ENCODE measurements around the gene SLC6A8.

SLC6A8 gene

DNA sequence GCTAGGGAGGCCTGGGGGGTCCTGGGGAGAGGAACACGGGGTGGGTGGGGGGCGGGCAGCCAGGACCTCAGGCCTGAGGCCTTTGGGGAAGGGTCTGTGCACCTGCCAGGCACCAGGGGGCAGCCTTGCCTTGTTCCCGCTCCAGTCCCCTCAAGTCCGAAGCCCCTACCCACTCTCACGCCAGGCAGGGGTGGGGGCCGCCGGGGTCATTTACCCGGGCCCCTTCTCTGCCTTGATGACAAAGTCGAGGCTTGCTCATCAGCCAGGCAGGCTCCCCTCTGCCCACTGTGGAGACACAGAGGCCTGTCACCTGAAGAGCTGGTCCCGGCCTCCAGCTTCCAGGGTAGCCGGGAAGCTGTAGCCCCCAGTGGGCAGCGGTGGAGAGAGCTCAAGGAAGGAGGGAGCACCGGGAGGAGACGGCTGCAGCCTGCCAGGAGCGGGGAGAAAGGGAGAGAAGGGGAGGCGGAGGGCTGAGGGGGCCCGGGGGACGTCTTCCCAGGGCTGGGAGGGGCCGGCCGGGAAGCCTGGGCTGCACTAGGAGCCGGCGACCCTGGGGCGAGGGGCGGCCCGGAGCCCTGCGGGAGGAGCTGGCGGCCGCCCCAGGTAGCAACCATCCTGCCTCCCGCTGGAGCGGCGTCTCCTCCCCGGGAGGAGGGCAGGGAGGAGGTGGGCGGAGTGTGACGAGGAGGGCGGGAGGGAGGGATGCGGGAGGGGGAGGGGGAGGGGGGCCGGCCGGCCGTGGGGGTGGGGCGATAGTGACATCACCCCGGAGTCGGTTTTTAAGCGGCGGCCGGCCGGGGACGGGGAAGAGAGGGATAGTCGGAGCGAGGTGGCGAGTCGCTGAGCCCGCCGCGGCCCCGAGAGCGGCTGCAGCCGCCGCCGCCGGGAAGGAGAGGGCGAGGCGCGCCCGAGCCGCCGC lies at the start of gene SLC6A8:
Gene SLC6A8, plus strand, starts transcription at position 806 of the 919 bp plus-strand sequence. CDS start 649 bp downstream, outside the sequence.
- no peak for DNase-seq (ENCODE audit: low read depth in 2 of 2)

DNA sequence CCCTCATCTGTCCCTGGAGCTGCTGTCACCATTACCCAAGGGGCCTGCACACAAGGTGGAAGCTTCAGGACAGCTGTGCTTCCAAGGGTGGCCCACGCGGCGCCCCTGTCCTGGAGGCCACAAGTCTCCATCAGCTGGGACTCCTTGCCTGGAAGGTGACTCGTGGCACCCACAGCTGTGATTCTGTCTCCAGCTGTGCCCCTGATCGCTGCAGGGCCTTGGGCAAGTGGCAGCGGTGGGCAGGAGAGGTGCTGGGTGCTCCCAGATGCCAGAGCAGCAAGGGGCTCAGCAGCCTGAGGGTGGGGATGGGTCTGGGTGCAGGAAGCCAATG lies 49.7 kb upstream of the SLC6A8 start:
- DNase-seq (ENCODE audit: low read depth in 2 of 2): no peak

DNA sequence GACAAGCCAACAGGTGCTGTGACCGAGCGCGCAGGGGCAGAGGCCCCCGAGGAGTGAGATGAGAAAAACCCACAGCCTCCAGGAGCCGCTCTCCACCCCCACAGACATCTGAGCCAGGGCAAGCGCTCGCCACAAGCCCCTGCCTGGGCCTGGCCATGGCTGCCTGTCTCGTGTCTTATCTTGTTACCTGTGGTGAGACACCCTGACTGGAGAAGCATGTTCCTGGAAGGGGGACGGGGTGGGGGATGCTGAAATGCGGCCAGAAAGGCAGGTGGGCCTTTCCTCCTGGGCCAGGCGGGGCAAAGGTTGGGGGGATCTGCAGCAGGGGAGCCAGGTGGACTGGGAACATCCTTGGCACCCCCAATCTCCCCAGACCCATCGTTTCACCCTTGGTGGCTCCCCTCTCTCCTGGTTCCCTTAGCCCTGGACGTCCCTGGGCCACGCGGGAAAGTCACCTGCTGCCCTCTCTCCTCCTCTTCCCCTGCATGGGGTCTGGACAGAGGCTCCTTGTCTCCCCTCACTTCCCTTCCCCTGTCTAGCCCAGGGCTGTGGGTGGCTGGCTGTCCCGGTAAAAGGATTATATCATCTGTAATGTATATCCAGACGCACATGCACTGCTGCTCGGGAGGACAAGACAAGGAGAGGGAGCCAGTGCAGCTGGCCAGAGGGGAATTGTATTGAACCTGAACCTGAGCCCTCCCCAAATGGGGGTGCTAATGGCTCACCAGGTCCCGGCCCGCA lies 49.1 kb upstream of the SLC6A8 start:
- DNase-seq (ENCODE audit: low read depth in 2 of 2): no peak

DNA sequence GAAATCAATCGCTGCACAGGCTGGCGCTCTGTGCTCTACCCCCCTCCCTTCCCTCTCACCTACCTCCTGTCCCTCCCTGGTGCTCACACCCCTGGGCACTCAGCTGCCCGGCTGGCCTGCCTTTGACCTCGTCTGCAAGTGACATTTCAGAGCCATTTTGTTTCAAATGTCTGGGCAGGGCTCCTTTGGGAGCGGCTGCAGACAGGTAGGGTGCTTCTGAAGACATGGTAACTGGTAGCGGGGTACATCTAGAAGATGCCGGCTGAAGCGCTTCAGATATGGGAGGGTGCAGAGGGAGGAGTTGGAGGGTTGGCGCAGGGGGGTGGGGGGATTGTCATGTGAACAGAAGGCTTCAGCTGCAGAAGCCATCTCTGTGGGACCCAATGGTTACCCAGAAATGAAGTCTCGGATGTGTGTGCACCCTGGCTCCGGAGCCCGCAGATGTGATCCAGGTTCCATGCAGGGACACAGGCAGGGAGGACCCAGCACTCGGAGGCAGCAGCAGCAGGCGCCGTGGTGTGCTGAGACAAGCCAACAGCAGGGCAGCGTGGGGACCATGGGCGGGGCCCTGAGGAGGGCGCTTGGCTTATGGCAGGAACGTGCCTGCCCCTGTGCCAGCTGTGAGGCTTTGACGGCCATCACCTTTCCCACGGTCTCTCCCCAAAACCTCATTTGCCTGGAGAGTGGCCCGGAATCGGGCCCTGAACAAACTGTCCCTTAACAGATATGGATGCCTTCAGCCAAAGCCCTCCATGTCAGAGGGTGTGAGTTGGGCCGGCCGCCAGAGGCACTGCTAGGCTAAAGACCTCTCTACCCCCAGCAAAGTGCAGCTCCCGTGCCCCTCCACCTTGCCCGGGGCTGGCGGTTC lies 48.3 kb upstream of the SLC6A8 start:
- DNase-seq (ENCODE audit: low read depth in 2 of 2): no peak

DNA sequence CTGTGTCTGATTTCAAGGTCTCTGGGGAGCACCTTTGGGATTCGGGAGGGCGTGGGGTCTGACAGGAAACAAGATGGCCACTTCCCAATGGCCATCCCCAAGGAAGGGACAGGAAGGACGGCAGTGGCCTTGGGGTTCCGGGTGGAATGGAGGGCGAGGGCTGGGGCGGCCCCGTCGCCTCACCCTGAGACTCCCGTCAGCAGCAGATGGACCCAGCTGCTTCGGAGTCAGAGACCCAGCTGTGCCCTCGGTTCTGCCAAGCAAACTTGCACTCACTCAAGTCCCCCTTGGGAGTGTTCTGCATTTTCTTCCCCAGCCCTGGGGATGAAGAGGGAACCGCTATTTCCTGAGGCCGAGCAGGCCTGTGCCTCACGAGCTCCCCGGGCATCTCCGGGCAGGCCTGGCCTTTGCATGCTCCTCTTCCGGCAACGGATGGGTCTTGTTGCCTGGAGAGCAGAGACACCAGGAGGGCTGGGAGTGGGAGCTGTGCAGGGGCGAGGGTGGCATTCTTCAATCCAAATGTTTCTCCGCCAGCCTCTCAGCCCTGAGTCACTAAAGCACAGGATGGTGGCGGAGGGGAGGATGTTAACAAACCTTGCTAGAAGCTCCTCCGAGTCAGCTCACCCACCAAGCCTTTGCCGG lies 47.6 kb upstream of the SLC6A8 start:
- no peak for DNase-seq (ENCODE audit: low read depth in 2 of 2)

DNA sequence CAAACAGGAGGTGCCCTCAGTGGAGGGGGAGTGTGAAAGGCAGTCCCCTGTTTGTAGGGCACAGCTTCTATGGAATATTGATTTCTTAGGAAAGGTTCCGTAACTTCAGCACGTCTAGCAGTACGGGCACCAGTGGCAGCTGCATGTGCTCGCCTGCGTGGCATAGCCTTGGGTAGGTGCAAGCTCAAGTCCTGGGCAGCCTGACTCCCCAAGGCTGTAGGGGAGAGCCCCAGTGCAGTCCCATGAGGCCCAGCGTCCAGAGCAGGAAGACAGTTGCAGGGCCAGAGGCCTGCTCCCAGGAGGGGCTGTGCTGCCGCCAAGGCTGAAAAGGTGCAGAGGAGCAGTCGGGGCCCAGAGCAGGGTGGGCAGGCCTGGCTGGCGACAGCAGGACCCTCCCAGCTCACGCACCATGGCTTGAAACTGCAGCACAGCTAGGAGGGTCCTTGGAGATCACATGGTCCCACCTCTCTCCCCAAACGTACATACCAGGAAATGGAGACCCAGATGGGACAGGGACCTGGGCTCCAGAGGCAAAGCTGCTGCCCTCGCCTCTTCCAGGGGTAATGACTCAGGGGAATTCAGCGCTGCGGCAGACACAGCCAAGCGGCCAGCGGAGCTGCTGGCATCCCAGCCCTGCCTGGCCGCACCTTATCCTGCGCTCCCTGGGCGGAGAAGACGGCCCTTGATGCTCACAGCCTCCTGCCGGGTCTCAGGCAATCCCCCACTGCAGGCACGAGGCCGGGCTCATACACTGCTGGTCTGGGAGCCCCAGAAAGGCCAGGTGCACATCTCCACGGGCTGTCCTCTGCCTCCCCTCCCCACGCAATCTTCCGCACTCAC lies 46.8 kb upstream of the SLC6A8 start:
- DNase-seq (ENCODE audit: low read depth in 2 of 2): no peak

DNA sequence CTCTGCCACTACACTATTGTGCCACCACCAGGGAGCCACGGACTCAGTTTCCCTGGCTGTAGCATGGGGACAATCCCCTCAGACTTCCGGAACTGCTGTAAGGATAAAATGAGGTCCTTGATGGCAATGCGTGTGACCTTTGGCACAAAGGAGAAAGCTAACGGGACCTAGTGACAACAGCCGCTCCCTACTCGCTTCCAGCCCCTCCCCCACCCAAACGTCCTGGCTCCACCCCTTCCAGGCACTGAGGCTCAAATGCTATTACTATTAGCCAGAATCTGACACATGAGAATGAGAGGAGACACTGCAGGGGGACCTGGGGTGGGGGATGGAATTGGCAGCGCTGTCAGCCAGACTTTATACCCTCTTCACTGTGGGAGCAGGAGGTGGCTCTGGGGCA lies 46.1 kb upstream of the SLC6A8 start:
- DNase-seq (ENCODE audit: low read depth in 2 of 2): no peak

DNA sequence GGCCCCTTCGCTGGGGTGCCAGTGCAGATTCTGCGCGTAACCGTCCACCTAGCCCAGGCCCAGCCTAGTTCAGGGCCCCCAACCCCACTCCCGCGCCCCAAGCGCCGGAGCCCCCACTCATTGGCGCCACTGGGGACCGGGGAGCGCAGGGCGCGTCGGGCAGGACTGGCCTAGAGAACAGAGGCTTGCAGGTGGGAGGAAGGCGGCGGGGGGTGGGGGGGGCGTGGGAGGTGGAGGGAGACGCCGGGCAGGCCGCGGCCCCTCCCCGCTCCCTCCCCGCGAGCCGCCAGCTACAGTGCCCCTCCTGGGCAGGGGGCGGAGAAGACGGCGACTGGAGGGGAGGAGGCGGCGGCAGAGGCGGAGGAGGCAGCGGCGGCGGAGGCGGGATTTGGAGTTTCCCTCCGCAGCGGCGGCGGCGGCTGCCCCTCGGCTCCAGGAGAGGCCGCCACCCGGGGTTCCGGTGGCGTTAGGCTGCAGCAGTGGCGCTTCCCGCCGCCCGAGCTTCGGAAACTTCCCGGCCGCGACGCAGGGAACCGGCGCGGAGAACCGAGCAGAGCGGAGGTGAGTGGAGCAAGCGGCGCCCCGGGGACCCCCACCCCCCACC lies 45.6 kb upstream of the SLC6A8 start:
- no peak for DNase-seq (ENCODE audit: low read depth in 2 of 2)

DNA sequence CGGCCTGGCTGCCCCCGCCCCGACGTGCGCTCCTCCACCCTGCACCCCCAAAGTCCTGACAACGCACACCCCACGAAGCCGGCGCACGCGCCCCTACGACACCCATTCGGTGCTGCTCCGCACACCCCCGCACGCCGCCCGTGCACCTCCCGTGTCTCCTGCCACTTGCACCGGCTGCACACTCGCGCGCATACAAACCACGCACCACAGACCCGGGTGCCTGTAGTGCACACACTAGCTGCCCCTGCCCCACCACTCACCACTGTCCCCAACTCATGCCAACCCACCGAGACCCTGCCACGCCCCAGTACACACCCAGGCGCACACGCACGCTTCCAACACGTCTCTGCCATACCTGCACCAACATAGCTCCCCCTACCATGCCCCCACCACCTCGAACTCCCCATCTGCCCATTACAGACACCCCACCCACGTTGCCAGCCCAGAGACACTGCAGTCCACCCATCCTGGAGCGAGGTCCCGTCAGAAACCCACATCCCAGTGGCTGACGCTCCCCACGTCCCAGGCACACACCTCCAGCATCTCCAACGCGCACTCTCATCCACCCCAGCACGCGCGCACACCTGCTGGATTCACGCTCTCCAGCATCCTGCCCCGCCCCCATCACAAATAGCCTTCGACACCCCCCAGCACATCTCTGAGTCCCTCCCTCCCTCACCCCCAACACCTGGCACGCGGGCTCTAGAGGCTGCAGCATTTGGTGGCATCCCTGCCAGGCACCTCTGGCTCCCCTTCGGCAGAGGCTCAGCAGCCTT lies 44.9 kb upstream of the SLC6A8 start:
- no peak for DNase-seq (ENCODE audit: low read depth in 2 of 2)

DNA sequence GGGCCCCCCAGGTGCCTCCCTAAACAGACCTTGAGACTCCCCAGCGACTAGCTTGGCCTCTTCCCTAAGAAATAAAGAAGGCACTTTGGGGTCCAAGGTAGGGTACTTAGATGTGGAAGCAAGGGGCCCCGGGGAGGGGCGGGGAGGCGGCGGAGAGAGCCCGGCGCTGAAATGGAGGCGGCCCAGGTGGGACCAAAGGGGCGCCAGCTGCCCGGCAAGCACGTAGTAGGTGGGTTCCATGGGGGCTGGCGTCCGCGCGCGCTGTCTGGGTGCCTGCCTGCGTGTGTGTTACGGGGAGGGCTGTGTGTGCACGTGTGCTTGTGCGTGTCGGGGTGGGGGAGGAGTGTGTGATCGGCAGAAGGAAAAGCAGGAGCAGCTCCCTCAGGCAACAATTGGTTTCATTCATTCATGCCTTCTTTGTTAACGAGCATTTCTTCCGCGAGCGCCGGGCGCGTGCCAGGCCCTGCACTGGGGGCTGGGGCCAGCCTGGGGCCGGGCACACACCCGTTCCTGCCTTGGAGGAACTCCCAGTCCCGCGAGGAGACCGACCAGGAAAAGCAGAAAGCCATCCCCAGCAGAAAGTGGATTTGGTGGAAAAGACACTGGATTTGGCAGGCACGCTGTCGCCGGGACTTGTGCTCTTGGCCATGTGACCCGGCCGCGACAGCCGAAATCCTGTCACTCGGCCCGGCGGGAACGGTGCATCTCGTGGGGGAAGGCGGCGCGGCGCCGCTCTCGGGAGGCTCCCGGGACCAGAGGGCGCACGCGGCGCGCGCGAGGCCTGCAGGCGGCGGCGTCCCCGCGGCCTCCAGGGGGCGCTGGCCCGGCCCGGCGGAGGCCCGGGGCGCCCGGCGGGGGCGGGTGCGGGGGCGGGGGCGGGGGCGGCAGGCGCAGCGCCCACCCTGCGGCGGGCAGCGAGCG lies 44.0 kb upstream of the SLC6A8 start:
- DNase-seq (ENCODE audit: low read depth in 2 of 2): no peak

DNA sequence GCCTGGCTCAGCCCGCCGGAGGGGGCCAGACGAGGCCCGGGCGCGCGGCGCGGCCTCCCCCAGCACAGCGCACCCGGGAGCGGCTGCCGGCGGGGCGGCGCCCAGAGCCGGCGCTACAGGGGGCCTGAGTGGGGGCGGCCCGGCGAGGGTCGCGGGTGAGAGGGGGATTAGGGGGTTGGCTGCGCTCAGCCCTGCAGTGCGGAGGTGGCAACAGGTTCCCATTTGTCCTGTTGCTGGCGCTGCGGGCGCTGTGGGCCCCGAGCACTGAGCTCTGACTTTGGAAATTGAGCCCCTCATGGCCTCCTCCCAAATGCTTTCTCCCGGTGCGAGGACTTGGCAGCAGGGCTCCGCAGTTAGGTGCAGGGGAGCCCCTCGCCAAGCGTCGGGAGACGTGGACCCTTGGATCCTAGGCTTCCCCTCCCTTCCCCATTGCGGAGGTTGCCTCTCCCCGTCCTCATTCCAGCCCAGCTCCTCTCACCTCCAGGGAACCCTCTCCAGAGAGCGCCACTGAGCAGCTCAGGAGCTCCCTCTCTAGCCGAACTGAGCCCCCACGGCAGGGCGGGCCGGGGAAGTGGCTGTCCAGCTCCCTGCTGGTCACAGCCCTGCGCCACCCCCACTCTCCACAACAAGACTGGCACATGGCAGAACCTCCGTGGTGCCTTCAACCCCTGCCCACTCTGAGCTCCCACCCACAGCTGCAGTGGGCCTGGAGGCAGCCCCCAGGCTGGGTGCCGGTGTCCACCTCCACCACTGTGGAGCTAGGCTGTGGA lies 43.2 kb upstream of the SLC6A8 start:
- DNase-seq (ENCODE audit: low read depth in 2 of 2): no peak

DNA sequence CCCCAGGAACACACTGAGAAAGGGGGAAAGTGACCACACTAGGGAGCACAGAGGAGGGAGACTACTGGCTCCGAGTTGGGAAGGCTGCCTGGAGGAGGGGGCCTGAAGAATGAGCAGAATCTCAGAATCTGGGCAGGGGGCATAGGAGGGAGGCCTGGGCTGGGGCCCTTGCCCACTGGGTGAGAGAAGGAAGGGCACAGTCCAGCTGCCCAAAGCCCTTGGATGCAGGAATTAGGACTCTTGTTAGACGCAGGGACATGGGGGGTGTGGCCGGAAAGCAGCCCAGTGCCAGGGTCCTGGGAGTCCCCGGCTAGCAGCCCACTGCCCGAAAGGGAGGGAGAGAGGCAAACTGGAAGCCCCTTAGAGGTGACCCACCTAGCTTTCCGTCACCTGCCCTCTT lies 42.6 kb upstream of the SLC6A8 start:
- no peak for DNase-seq (ENCODE audit: low read depth in 2 of 2)

DNA sequence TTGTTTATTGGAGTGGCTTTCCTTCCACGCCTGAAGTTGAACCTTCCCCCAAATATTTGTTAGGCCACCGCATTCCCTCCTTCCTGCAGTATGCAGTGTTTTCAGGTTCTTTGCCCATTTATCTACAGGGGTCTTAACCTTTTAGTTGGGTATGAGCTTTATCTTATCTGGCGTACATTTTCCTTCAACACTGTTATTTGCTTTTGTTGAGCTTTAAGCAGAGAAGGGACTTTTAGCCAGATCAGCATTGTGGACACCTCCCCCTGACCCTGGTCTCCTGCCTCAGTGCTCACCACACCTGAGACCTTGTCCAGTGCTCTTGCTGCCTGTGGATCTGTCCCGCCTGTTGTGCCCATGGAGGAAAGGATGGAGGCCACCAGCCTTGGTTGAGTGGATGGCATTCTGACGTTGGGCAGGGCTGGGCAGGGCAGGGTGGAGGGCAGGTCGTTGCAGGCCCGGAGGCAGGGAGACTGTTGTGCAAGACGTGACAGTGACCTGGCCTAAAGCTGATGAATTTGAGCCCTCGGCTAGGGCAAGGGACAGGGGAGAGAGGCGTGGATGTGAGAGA lies 41.7 kb upstream of the SLC6A8 start:
- no peak for DNase-seq (ENCODE audit: low read depth in 2 of 2)

DNA sequence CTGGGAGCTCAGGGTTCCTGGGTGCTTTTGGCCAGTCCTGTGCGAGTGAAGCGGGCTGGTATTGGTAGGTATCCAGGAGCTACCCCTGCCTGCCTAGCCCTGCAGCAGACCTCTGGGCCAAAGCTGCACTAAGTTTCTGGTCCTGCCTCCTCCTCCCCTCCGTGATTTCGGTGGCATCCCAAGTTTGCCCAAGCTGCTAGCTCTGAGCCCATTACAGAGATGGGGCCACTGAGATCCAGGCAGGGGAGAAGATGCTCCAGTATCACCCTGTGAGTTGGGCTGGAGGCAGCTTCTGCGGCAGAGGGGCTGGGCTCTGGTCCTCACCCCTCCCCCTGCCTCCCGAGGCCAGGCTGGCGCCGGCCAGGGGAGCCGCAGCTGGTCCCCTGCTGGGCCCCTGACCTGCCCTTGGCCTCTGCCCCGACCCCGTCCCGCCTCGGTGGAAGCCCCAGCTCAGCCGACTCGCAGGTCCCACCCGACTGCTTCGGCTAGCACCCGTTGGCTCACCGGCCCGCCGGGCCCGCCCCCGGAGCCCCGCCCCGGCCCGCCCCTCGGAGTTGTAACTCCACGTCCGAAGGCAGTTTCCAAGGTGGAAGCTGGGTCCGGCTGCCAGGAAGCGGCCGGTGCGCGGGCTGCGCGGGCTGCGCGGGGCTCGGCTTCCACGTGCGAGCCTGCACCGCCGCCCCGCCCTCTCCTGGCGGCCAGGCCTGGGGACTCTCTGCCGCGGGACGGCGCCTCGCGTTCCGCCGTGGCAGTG lies 40.9 kb upstream of the SLC6A8 start, which contains the start of gene DUSP9:
Gene DUSP9, plus strand, starts transcription at position 584 of the 754 bp plus-strand sequence. CDS start 751 bp downstream, outside the sequence.
- no peak for DNase-seq (ENCODE audit: low read depth in 2 of 2)

DNA sequence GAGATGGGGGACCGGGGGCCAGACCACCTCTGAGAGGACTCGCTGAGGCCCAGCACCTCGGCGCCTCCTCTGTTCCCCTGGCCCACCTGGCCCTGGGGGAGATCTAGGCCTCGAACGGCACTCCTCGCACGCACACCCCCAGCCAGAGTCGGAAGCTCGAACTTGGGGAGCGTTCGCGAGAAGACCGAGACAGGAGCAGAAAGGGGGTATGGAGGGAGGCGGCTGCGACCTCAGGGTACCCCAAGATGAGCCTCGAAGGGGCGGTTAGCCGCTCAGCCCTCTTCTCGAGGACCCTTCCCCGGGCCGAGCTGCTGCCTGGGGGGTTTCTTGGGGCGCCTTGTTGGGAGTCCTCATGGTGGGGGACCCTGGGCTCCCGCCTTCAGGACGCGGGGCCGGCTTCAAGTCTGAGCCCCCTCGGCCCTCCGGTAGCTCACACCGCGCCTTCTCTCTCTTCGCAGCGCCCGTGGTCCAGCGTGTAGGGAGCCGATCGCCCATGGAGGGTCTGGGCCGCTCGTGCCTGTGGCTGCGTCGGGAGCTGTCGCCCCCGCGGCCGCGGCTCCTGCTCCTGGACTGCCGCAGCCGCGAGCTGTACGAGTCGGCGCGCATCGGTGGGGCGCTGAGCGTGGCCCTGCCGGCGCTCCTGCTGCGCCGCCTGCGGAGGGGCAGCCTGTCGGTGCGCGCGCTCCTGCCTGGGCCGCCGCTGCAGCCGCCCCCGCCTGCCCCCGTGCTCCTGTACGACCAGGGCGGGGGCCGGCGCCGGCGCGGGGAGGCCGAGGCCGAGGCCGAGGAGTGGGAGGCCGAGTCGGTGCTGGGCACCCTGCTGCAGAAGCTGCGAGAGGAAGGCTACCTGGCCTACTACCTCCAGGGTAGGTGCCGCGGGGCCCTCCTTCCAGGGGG lies 40.0 kb upstream of the SLC6A8 start:
- DNase-seq (ENCODE audit: low read depth in 2 of 2): no peak

Measured in stimulated activated CD8-positive, alpha-beta memory T cell treated with anti-CD3 and anti-CD28 coated beads, Interleukin-15, amount 100 ng/mL, for 48 hours (primary cell).